Stimulated activated naive CD8-positive, alpha-beta T cell treated with anti-CD3 and anti-CD28 coated beads, Interleukin-15, amount 100 ng/mL, for 72 hours (primary cell): ENCODE measurements around the gene TRIM17.

ENCODE experiments used
- ATAC-seq: fragments of 150-1000 bp; cut with Tn5 transposase; 2 replicates; pipeline ENCODE4 v1.10.0; 2021; ENCODE audit warnings: mild to moderate bottlenecking, moderate library complexity
- DNase-seq, 2 donors: peaks; one replicate each; pipeline ENCODE4 v3.0.0; 2021 to 2022
- H3K27ac Mint-ChIP-seq, 2 donors: one replicate each; pipeline ENCODE4 v1.8.0; 2022; ENCODE audit warnings: mild to moderate bottlenecking in 2 of 2, mixed read lengths in 2 of 2, moderate library complexity in 2 of 2
- H3K27me3 Mint-ChIP-seq: one replicate; pipeline ENCODE4 v1.8.0; 2022; ENCODE audit warnings: mixed read lengths
- H3K4me1 Mint-ChIP-seq: one replicate; pipeline ENCODE4 v1.8.0; 2022; ENCODE audit warnings: mild to moderate bottlenecking, mixed read lengths
- H3K4me3 Mint-ChIP-seq, 2 donors: one replicate each; pipeline ENCODE4 v1.8.0; 2022; ENCODE audit warnings: mild to moderate bottlenecking in 2 of 2, mixed read lengths in 2 of 2, moderate library complexity in 1 of 2
- H3K9me3 Mint-ChIP-seq, 2 donors: one replicate each; pipeline ENCODE4 v1.8.0; 2022; ENCODE audit warnings: mixed read lengths in 2 of 2

TRIM17 gene

GRCh38 chr1:228364068-228364705 lies 52.5 kb downstream of the TRIM17 start:
- Mint-ChIP-seq H3K9me3 (no peaks in the 10 kb centered on the region), H3K4me1 (no peaks in the 10 kb centered on the region), H3K27me3 (no peaks in the 10 kb centered on the region), H3K27ac (no peak overlapping the region), H3K4me3 (no peak overlapping the region)
- no peak for ATAC-seq
- no peak for DNase-seq

GRCh38 chr1:228363686-228364067 lies 53.0 kb downstream of the TRIM17 start:
- H3K4me3 Mint-ChIP-seq: no peak overlapping the region
- H3K27me3 Mint-ChIP-seq: no peaks in the 10 kb centered on the region
- no peaks in the 10 kb centered on the region for H3K4me1 Mint-ChIP-seq
- no peak overlapping the region for H3K27ac Mint-ChIP-seq
- ATAC-seq (no peak), DNase-seq (no peak)
- H3K9me3 Mint-ChIP-seq: no peaks in the 10 kb centered on the region

DNA sequence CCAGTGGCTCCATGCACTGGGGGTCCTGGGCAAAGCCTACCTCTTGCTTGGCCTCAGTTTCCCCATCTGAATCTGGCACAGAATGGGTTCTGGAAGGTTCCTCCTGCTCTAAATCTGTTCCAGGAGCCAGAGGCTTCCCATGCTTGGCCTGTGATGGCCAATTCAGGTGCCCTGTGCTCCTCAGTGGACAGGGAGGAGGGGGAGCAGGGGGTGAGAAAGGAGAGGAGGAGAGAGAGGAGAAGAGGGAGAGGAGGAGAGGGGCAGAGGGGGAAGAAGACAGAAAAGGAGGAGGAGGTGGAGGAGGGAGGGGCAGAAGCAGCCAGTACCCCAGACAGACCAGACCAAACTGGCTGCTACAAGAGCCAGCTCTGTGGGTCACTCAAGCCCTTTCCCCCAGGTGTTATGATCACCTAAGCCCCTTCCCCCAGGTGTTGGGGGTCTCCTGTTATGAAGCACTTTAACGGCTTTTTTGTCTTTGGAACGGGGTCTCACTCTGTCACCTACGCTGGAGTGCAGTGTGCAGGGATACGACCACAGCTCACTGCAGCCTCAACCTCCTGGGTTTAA lies 53.7 kb downstream of the TRIM17 start:
- Mint-ChIP-seq H3K4me3 (no peak overlapping the region), H3K4me1 (peaks cover 5% of the 10 kb centered on the region), H3K27ac (no peak overlapping the region), H3K27me3 (no peaks in the 10 kb centered on the region), H3K9me3 (no peaks in the 10 kb centered on the region)
- no peak for DNase-seq
- no peak for ATAC-seq

GRCh38 chr1:228362141-228362883 lies 54.3 kb downstream of the TRIM17 start:
- DNase-seq: no peak
- no peak overlapping the region for H3K27ac Mint-ChIP-seq

DNA sequence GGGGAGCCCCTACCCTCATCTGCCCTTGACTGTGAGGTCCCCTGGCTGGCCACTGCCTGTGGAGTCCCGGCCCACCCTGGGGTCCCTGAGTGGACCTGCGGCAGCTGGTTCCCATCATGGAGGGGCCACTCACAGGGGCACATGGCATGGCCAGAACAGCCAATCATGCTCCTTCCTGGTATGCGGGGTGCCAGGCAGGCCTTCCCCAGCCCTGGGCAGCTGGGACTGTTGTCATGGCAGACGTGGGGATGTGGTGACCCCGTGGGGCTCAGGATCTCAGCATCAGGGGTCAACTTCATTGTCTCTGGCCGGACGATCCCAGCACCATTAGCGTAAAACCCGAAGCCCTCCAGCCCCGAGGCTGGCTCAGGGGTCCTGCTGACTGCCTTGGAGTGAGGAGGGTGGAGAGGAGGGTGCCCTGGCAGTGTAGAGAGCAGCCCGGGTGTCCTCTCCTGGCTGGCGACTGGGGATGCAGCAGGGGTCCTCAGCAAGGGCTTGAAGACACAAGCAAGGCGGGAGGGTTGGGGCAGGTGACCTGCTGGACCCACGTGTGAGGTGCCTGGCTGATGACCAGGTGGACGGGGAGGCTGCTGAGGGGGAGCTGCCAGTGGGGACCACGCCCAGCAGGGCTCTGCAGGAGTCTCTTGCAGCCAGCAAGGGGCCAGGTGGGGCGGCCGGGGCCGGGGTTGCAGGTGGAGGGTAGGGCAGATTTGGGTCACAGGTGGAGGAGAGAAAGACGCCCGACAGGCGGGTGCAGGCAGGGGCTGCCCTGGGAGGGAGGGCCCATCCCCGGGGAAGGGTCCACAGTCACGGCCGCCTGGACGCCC lies 55.1 kb downstream of the TRIM17 start:
- ATAC-seq (peak; percentile 21), DNase-seq (no peak)
- Mint-ChIP-seq H3K27ac (peak overlapping the region in 1 of 2 donors; percentile 34), H3K27me3 (no peaks in the 10 kb centered on the region), H3K9me3 (no peaks in the 10 kb centered on the region), H3K4me1 (peaks cover 8% of the 10 kb centered on the region), H3K4me3 (no peak overlapping the region)

More at GRCh38 chr1:228362141-228362883, 54.3 kb downstream of the TRIM17 start:
- Mint-ChIP-seq H3K27me3 (no peaks in the 10 kb centered on the region), H3K4me3 (no peak overlapping the region), H3K9me3 (no peaks in the 10 kb centered on the region), H3K4me1 (peaks cover 8% of the 10 kb centered on the region)
- peak; percentile 11 for ATAC-seq

DNA sequence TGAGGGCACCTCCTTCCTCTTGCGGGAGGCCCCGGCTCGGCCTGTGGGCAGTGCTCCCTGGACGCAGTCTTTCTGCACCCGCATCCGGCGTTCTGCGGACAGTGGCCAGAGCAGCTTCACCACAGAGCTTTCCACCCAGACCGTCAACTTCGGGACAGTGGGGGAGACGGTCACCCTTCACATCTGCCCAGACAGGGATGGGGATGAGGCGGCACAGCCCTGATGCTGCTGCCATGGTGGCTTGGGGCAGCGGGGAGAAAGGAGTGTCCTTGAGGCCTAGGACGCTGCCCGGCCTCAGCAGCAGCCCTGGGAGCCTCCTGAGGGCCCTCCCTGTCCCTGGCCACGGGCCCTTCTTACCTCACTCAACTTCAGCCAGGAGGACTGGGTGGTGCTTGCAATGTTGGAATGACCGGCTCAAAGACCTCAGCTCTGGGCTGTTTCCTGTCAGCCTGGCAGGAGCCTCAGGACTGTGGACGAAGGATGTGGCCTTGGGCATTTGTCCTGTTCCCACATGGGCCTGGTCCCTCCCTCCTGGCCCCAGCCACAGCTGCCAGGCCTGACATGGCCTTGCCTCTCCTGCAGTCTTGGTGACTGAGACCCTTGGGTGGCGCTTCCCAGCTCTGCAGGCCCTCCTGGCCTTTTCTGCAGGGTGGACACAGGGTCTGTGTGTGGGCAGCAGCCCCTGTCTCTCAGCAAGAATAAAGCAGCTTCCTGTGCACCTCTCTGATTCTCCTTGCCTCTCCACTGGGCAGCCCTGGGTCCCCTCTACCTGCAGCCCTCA lies 55.9 kb downstream of the TRIM17 start:
- H3K4me1 Mint-ChIP-seq: peaks cover 8% of the 10 kb centered on the region
- H3K27me3 Mint-ChIP-seq: no peaks in the 10 kb centered on the region
- no peak overlapping the region for H3K4me3 Mint-ChIP-seq
- H3K9me3 Mint-ChIP-seq: no peaks in the 10 kb centered on the region
- ATAC-seq (no peak), DNase-seq (no peak)
- peak overlapping the region in 1 of 2 donors; percentile 6 for H3K27ac Mint-ChIP-seq

- Mint-ChIP-seq H3K4me3 (no peak overlapping the region), H3K9me3 (no peaks in the 10 kb centered on the region)
- DNase-seq: no peak
These were observed 56.8 kb downstream of the TRIM17 start for GRCh38 chr1:228359613-228360532.

GRCh38 chr1:228358764-228359612 lies 57.7 kb downstream of the TRIM17 start:
- no peak overlapping the region for H3K27ac Mint-ChIP-seq

More at GRCh38 chr1:228359613-228360532, 56.8 kb downstream of the TRIM17 start:
- Mint-ChIP-seq H3K27me3 (no peaks in the 10 kb centered on the region), H3K4me1 (peaks cover 8% of the 10 kb centered on the region), H3K27ac (no peak overlapping the region)
- ATAC-seq: no peak

DNA sequence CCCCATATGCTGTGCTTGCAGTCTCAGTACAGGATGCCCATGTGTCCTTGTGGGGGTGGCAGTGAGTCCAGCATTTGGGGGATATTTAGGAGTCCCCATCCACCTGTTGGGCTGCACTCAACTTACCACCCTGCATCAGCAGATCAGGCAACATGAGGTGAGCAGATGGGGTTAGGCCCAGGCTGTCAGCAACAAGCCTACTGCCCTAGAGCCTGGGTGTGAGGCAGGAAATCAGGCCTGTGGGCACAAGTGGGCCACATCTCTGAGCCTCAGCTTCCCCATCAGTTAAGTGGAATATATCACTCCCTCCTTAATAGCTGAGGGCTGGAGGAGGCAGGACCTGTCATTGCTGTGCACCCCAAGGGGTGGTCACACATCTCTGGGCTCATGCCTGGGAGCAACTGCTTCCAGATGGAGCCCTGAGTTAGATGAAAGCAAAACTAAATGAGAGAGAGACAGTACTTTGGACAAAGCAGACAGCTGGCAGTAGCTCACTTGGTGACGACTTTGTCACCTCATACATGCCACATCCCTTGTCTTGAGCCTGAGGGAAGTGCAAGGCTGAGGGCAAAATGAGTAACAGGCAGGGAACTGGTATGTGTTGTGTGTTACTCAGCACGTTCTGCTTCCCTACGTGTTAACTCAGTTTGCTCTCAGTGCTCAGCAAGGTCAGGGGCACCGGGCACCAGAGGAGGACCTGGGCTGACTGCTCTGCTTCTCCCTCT lies 58.5 kb downstream of the TRIM17 start:
- no peak overlapping the region for H3K27ac Mint-ChIP-seq
- ATAC-seq (no peak), DNase-seq (no peak)
- H3K27me3 Mint-ChIP-seq: no peaks in the 10 kb centered on the region
- H3K9me3 Mint-ChIP-seq: no peaks in the 10 kb centered on the region
- peaks cover 8% of the 10 kb centered on the region for H3K4me1 Mint-ChIP-seq
- H3K4me3 Mint-ChIP-seq: no peak overlapping the region

More at GRCh38 chr1:228358764-228359612, 57.7 kb downstream of the TRIM17 start:
- Mint-ChIP-seq H3K27me3 (no peaks in the 10 kb centered on the region), H3K4me1 (peaks cover 8% of the 10 kb centered on the region), H3K4me3 (no peak overlapping the region), H3K9me3 (no peaks in the 10 kb centered on the region)
- ATAC-seq (peak; percentile 7), DNase-seq (no peak)
